PC-3 (cell line): ENCODE results near the gene HHAT. TPM values are rescaled to one million over a fixed set of nuclear protein-coding genes. Genes with fewer than 3 reads are reported as not detected.

Experiments
- ATAC-seq: fragments of 200-7000 bp; cut with Tn5 transposase; 2 replicates; pipeline ENCODE4 v1.9.1; 2020; ENCODE audit warnings: mild to moderate bottlenecking, moderate library complexity
- BruUV-seq: library from RNA; stranded (reverse); fragments of 400-500 nt; replicated peaks from 2 replicates; lab custom pipeline; 2021; lab: Mats Ljungman, UMichigan
- CTCF ChIA-PET: fragments of 300-600 bp; sonication (Branson Sonifier 250); formaldehyde crosslinking; loops from one replicate; lab custom pipeline; 2022; ENCODE audit warnings: antibody characterized with exemption; lab: Charles Lee
- POLR2A ChIA-PET: fragments of 300-600 bp; sonication (Branson Sonifier 250); formaldehyde crosslinking; loops from one replicate; lab custom pipeline; 2022; ENCODE audit warnings: antibody characterized with exemption; ENCODE audit not compliant: unreplicated experiment; lab: Charles Lee
- DNase-seq: peaks from one replicate; pipeline ENCODE4 v3.0.0-alpha.2; 2015
- H2AFZ ChIP-seq: fragments of 300-600 bp; sonication (generic); 2 replicates; pipeline ENCODE4 v1.6.0; 2016; ENCODE audit warnings: antibody characterized with exemption, low read length
- H3F3A ChIP-seq: fragments of 300-600 bp; sonication (generic); one replicate; pipeline ENCODE4 v1.6.0; 2017; ENCODE audit warnings: antibody characterized with exemption, low read length, control low read depth, mild to moderate bottlenecking; ENCODE audit not compliant: unreplicated experiment
- H3K27ac ChIP-seq: fragments of 300-600 bp; sonication (generic); 2 replicates; pipeline ENCODE4 v1.5.1; 2016; ENCODE audit warnings: mild to moderate bottlenecking, low read length
- H3K27me3 ChIP-seq: fragments of 300-600 bp; sonication (generic); 2 replicates; pipeline ENCODE4 v1.6.1; 2016; ENCODE audit warnings: low read length, mixed read lengths
- H3K36me3 ChIP-seq: fragments of 300-600 bp; sonication (generic); 2 replicates; pipeline ENCODE4 v1.6.1; 2016; ENCODE audit warnings: low read depth, mixed run types, low read length, mixed read lengths
- H3K4me1 ChIP-seq: fragments of 300-600 bp; sonication (generic); 2 replicates; pipeline ENCODE4 v1.5.1; 2016; ENCODE audit warnings: low read length; ENCODE audit not compliant: insufficient read depth
- H3K4me2 ChIP-seq: fragments of 300-600 bp; sonication (generic); 2 replicates; pipeline ENCODE4 v1.6.0; 2016; ENCODE audit warnings: low read length
- H3K4me3 ChIP-seq: fragments of 300-600 bp; sonication (generic); 2 replicates; pipeline ENCODE4 v1.5.1; 2016; ENCODE audit warnings: mild to moderate bottlenecking, low read length, mixed read lengths
- H3K79me2 ChIP-seq: fragments of 300-600 bp; sonication (generic); 2 replicates; pipeline ENCODE4 v1.6.1; 2017; ENCODE audit warnings: low read length, mixed read lengths
- H3K9ac ChIP-seq: fragments of 300-600 bp; sonication (generic); 2 replicates; pipeline ENCODE4 v1.6.0; 2016; ENCODE audit warnings: mild to moderate bottlenecking, low read length
- H3K9me2 ChIP-seq: fragments of 300-600 bp; sonication (generic); replicated peaks from 2 replicates; pipeline ENCODE4 v1.6.1; 2016; ENCODE audit warnings: mixed run types, low read length, mixed read lengths
- H3K9me3 ChIP-seq: fragments of 300-600 bp; sonication (generic); 2 replicates; pipeline ENCODE4 v1.6.1; 2016; ENCODE audit warnings: low read length, mixed read lengths
- H4K20me1 ChIP-seq: fragments of 300-600 bp; sonication (generic); 2 replicates; pipeline ENCODE4 v1.6.1; 2016; ENCODE audit warnings: low read length, mixed read lengths
- CTCF ChIP-seq: fragments of 300-600 bp; sonication (generic); conservative IDR thresholded peaks from 2 replicates; pipeline ENCODE4 v1.5.1; 2017; ENCODE audit warnings: antibody characterized with exemption, low read depth, mild to moderate bottlenecking, low read length
- EZH2 ChIP-seq: fragments of 300-600 bp; sonication (generic); IDR thresholded peaks from one replicate; pipeline ENCODE4 v1.6.1; 2017; ENCODE audit warnings: antibody characterized with exemption, mild to moderate bottlenecking, low read length; ENCODE audit not compliant: unreplicated experiment
- EZH2phosphoT487 ChIP-seq: fragments of 300-600 bp; sonication (generic); IDR thresholded peaks from 2 replicates; pipeline ENCODE4 v1.6.1; 2018; ENCODE audit warnings: mild to moderate bottlenecking, antibody characterized with exemption, low read length, borderline replicate concordance
- intact Hi-C: fragments of 100-400 bp; cut with micrococcal nuclease; formaldehyde crosslinking; loops from 2 replicates; pipeline ENCODE4 v1.9.0; 2023
- total RNA-seq: library from RNA; depleted of rRNA; stranded (reverse); fragments of >200 nt; gene quantifications from 2 replicates; pipeline ENCODE4 v1.2.3, GENCODE V29; 2014

Gene HHAT
- total RNA-seq, 1 experiment from 2014 or later, result 3.4 TPM

DNA sequence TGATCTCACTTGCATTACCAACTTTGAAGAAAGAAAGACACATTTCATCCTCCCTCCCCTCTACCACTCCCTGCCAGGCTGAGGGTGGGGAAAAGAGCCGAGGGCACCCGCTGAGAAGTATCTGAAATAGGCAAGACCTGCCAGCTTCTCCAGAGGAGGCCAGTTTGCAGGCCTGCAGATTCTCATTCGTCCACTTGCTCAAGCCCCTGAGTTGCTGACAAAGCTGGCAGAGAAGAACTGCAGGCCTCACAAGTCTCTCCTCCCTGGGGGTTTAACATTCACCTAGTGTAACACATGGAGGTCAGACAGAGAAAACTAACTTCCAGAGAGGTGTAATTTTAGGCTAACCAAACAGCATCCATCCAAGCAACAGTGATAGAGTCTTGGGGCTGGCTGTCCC lies 376.4 kb downstream of the HHAT start:
- Histone ChIP-seq H3K36me3 (no peaks in the 10 kb centered on the region), H3K4me1 (no peaks in the 10 kb centered on the region), H3K9me3 (no peaks in the 10 kb centered on the region), H4K20me1 (no peaks in the 10 kb centered on the region), H3K4me2 (no peak overlapping the region), H2AFZ (no peak overlapping the region), H3K79me2 (no peaks in the 10 kb centered on the region), H3K9me2 (no peaks in the 10 kb centered on the region), H3F3A (no peaks in the 10 kb centered on the region), H3K27me3 (peaks cover 25% of the 10 kb centered on the region), H3K4me3 (no peak overlapping the region), H3K27ac (no peak overlapping the region), H3K9ac (no peak overlapping the region)
- intact Hi-C loops, result no loop called here
- ChIA-PET POLR2A (no interaction called here), CTCF (no interaction called here)
- no peak for DNase-seq
- TF ChIP-seq EZH2, result no peak
- no peak for TF ChIP-seq EZH2phosphoT487
- TF ChIP-seq CTCF, result no peak
- ATAC-seq, result no peak
- BruUV-seq, result no TSS peak

DNA sequence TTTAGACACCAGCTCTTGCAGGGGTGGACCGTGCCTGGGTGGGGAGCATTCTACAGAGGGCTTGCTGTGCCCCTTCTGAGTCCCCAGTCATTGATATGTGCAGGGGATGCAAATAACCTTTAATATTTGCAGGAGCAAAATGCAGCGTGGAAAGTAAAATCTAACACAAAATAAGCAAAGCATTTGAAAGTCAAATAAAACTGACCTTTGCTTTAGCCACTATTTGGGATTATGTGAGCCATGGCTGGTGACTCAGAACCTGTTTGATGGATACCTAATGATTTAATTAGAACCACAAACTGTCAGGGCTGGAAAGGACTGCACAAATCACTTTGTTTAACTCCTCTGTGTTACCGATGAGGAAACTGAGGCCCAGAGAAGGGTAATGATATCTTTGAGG lies 377.5 kb downstream of the HHAT start:
- ChIA-PET CTCF (no interaction called here), POLR2A (no interaction called here)
- Histone ChIP-seq H3K4me3 (no peak overlapping the region), H3K9ac (no peak overlapping the region), H3K27me3 (peaks cover 25% of the 10 kb centered on the region), H3K4me2 (no peak overlapping the region), H3K9me3 (no peaks in the 10 kb centered on the region), H3K9me2 (no peaks in the 10 kb centered on the region), H3K36me3 (no peaks in the 10 kb centered on the region), H4K20me1 (no peaks in the 10 kb centered on the region), H3F3A (no peaks in the 10 kb centered on the region), H3K27ac (no peak overlapping the region), H3K4me1 (no peaks in the 10 kb centered on the region), H2AFZ (no peak overlapping the region), H3K79me2 (no peaks in the 10 kb centered on the region)
- no TSS peak for BruUV-seq
- intact Hi-C loops, result no loop called here
- DNase-seq (no peak), ATAC-seq (no peak)
- TF ChIP-seq CTCF, result no peak
- TF ChIP-seq EZH2phosphoT487, result no peak
- TF ChIP-seq EZH2, result no peak

- TF ChIP-seq CTCF (no peak), EZH2 (no peak), EZH2phosphoT487 (no peak)
- ATAC-seq, result no peak
Observed at GRCh38 chr1:210707300-210708240, 378.9 kb downstream of the HHAT start.

More at GRCh38 chr1:210707300-210708240, 378.9 kb downstream of the HHAT start:
- no peaks in the 10 kb centered on the region for H4K20me1 ChIP-seq
- no peaks in the 10 kb centered on the region for H3K9me2 ChIP-seq
- H3K9me3 ChIP-seq, result no peaks in the 10 kb centered on the region
- H3K9ac ChIP-seq, result no peak overlapping the region
- intact Hi-C loops, result no loop called here
- H3K27me3 ChIP-seq, result peaks cover 22% of the 10 kb centered on the region
- H3K79me2 ChIP-seq, result no peaks in the 10 kb centered on the region
- CTCF ChIA-PET, result no interaction called here
- no TSS peak for BruUV-seq
- no peaks in the 10 kb centered on the region for H3K4me1 ChIP-seq
- H3K4me2 ChIP-seq, result no peak overlapping the region
- no peak overlapping the region for H3K4me3 ChIP-seq
- no peaks in the 10 kb centered on the region for H3F3A ChIP-seq
- no peak overlapping the region for H3K27ac ChIP-seq
- POLR2A ChIA-PET, result no interaction called here
- H3K36me3 ChIP-seq, result no peaks in the 10 kb centered on the region
- DNase-seq, result no peak
- H2AFZ ChIP-seq, result no peak overlapping the region
